GM04504 (cell line): ENCODE data around the gene SIK1.
"Not testable (repeated sequence)": the region's sequence is repeated elsewhere in the genome, so short reads cannot be mapped to it uniquely, and the experiment has no call there.

Experiments
- DNase-seq: peaks from one replicate; pipeline ENCODE4 v3.0.0-alpha.2; 2012; ENCODE audit warnings: low read depth

Gene SIK1

DNA sequence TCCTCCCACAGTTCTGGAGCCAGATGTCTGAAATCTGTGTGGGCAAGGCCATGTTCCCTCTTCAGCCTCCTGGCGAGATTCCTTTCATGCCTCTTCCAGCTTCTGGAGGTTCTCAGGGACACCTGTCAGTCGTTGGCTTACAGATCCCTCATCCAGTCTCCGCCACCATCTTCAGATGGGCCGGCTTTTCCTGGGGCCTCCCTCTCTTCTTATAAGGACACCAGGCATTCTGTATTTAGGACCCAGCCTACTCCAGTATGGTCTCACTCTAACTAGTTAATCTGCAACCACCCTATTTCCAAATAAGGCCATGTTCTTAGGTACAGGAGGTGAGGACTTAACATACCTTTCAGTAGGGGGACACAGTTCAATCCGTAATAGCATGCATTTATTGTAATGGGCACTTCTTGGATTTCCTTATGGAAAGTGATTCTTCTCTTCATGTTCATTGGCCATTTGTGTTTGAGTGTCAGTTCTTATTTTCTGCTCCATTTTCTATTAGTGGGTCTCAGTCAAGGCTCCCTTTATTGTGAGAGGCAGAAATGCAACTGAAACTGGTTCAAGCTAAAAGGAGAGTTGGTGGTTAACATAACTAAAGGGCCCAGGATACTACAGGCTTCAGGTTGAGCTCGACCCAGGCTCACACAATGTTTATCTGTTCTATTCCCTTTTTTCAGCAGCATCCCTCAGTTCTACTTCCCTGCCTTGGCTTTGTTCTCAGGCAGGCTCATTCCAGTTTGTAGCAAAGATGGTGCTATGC lies 12.6 kb upstream of the SIK1 start:
- DNase-seq: not testable (repeated sequence)

DNA sequence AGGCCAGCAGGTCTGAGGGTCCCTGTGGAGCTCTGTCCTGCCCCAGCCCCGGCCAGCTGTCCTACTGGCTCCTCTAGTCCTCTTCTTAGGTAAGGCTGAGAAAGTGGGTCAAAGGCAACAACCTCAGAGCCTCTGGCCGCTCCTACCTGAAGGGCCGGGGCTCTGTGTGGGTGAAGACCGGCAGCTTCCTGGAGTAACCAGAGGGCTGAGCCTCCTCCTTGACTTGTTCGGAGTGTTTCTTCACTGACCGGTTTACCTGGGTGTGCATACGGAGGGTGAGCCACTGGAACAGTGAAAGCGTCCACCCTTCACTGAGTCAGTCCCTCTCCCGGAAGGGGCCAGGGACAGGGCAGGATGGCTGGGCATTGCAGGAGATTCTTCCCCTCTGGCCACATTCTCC lies 9.3 kb upstream of the SIK1 start:
- DNase-seq: not testable (repeated sequence)

DNA sequence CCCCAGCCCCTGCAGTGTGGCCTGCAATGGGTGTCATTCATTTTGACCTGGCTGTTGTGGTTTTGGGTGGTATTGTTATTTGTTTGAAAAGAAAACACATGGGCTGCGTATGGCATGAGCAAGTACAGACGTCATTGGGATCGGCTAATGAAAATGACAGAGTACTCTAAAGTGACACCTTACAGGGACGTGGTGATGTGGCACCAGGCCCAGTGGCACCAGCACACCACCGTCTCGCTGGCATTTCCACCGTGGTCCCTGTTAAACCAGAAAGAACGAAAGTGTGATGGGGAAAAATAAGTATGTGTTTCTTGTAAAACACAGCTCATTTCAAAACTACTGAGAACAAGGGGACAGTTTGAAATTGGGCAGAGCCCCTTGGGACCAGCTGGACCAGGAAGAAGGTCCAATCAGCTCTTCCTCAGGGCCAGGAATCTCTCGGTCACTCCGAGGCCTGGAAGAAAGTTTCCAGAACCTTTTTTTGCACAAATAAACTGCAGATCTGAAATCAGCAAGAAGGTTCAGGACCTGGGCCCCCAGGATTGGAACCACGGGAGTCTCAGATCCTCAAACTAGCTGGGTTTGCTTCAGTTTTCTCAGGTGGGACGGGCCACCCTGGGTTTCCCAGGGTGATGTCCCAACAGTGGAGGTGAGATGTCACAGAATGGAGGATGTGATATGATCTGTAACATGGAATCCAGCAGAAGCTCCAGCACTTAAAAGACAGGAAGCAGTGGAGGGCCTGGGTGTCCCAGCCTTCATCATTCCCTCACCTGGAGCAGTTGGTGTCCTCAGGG lies 6.6 kb upstream of the SIK1 start:
- DNase-seq: not testable (repeated sequence)

- not testable (repeated sequence) for DNase-seq
Observed at GRCh38 chr21:43430830-43431416, 4.0 kb upstream of the SIK1 start.

- not testable (repeated sequence) for DNase-seq
Observed at GRCh38 chr21:43428964-43429363, 2.0 kb upstream of the SIK1 start.

DNA sequence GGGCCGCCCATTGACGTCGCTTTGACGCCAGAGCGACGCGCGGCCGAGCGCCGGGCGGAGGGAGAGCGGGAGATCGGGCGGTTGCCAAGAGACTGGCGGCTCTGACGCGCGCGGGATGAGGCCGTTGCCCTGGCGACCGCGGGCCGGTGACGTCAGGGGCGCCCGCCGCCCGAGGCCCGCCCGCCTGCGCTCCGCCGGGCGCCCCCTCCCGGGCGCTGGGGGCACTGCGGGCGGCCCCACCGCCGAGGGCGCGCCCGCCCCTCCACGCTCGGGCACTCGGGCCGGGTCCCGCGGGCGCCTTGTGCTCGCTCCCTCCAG lies 270 bp upstream of the SIK1 start:
- DNase-seq: not testable (repeated sequence)

DNA sequence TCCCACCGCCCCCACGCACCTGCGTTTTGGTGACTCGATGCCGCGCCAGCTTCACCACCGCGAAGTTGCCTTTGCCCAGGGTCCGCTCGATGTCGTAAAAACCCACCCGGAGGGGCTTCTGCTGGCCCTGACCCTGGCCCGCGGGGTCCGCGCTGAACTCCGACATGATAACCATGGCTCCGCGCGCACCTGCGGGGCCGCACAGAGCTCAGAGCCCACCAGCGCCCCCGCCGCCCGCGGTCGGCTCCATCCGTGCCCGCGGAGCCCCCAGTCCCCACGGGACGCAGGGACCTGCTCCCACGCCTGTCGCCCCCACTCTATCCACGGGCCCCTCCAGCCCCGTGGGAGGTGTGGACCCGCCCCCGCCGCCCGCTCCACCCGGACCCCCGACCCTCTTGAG lies 927 bp downstream of the SIK1 start:
- not testable (repeated sequence) for DNase-seq

- not testable (repeated sequence) for DNase-seq
Observed at GRCh38 chr21:43419475-43419874, 7.5 kb downstream of the SIK1 start.

- not testable (repeated sequence) for DNase-seq
Observed at GRCh38 chr21:43414576-43414975, 12.4 kb downstream of the SIK1 start.

DNA sequence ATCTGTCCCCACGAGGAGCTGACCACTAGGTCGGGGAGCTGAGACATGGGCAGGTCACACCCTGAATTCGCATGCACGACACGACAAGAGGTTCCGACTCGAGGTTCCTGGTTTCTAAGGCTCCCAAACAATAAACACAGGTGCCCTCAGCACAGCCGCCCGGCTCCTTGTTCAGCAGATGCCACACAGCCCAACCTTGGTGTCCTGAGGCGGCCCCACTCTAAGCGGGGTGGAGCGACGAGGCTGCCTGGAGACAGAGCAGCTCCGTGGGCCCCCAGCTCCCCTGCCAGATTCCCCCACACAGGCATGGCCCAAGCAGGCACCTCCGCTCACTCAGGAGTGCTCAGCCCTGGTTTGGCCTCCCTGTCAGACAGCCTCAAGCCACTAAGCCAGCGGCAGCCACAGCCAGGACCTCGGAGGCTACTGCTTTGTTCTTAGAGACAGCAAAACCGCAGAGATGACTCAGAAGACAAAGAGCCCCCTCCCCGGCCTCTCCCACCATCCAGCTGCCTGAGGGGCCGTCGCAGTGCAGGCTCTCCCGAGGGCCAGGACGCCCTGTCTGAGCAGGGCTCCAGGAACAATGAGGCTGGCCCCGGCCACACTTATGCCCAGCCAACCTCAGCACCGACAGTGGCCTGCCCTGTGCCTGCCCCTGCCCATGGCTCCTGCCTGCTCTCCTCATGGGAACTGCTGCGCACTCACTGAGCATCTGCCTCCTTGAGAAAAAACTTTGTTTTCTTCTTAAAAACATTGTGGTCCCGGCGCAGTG lies 14.7 kb downstream of the SIK1 start:
- not testable (repeated sequence) for DNase-seq

DNA sequence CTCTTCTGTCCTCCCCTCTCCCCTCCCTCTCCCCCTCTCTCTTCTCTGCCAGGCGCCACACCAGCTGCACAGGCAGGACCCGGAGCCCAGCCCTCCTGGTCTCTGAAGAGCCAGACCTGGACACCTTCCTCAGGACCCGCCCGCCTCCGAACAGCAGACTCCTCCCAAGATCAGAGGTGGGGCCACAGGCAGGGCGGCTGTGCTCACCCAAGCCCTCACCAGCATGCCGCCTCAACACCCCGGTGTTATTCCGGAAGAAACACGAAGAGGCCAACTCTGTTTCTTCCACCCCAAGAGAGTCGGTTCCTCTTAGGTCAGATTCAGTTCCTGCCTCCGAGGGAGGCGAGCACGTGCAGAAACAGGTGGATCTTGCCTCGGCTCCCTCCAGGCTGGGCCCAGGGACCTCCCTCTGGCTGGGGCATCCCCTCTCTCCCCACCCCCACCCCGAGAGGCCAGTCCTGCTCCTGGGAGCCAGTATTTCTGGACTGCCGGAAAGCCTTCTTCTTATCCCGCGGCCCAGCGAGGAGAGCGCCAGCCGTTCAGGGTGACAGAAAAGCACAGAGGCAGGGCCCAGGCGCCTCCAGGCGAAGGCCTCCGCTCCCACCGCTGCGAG lies 16.4 kb downstream of the SIK1 start:
- not testable (repeated sequence) for DNase-seq

GRCh38 chr21:43407139-43407538 lies 19.8 kb downstream of the SIK1 start:
- not testable (repeated sequence) for DNase-seq

DNA sequence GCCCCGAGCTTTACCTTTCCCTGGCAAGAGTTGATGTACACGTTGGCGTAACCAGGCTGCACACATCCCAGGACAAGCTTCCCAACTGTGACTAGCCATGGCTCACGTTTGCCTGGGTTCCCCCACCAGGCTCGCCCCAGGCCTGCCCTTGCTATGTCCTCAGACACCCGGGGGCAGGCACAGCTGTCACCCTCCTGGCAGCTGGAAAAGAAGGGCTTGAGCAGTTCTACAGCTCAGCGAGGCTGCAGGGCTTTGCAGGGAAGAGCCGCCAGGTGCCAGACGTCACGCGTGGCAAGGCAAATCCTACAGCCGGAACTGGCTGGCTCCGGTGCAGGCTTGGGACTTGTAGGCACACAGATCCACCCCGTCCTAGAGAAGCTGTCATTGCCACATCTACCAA lies 22.5 kb downstream of the SIK1 start:
- DNase-seq: not testable (repeated sequence)

DNA sequence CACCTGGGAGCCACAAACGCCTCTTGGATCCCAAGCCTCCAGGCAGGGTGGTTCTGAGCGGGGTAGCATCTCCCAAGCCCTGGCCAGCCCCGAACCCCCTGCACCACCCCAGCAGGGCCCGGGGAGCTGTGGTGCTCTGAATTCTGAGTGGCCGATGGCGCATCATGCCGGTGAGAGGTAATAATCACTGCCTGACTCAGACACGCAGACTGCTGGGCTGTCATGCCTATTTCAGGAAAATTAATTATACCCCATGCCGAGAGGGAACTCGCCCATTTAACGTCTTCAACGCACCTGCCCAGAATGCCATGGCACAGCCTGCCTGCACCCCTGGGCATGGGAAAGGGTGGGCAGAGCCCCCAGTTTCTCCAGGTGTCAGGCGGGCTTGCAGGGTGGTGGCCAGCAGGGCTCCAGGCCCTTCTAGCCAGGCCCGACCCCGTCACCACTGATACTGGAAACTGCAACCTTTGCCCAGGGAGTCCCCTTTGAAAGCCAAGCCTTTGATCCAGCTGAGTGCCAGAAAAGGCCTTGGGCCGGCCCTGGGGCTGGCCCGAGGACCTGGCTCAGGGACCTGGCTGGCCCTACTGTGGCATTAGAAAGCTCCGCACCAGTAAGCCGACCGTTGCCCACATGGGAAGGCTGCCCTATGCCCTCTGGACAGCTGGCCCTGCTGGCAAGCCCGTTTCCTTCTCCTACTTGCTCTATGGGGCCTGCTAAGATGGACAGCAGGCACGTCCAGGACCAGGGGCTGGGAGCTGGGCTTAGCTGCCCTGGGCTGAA lies 23.1 kb downstream of the SIK1 start:
- DNase-seq: not testable (repeated sequence)

- DNase-seq: not testable (repeated sequence)
Observed at GRCh38 chr21:43401125-43401524, 25.8 kb downstream of the SIK1 start.

GRCh38 chr21:43399595-43400015 lies 27.3 kb downstream of the SIK1 start:
- DNase-seq: not testable (repeated sequence)

DNA sequence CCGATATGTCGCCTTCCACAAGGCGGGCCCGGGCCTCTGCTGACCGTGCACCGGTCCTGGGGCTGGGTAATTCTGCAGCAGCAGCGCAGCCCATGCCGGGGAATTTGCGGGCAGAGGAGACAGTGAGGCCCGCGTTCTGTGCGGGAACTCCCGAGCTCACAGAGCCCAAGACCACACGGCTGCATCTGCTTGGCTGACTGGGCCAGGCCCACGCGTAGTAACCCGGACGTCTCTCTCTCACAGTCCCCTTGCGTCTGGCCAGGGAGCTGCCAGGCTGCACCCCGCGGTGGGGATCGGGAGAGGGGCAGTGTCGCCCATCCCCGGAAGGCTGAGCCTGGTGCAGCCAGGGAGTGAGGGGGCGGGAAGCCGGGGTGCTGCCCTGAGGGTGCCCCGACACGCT lies 27.8 kb downstream of the SIK1 start:
- not testable (repeated sequence) for DNase-seq

GRCh38 chr21:43398533-43398932 lies 28.4 kb downstream of the SIK1 start:
- DNase-seq: not testable (repeated sequence)

GRCh38 chr21:43398000-43398399 lies 28.9 kb downstream of the SIK1 start:
- not testable (repeated sequence) for DNase-seq

DNA sequence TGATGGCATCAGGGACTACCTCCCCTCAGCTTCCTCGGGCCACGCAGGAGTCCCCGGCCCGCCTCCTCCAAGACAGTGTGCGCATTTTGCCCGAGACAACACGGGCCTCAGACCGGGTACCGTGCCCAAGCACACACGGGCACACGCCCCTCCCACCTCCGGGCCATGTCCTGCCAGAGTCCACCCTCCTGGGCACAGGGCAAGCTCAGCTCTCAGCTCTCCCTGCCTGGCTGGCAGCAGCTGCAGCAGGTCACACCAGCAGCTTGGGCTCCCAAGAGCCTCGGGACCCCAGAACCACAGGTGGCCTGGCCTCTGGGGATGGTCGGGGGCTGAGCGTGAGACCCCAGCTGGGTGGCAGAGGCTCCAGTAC lies 29.5 kb downstream of the SIK1 start:
- DNase-seq: not testable (repeated sequence)
